Jurkat, Clone E6-1 (cell line): ENCODE results near the gene ETS1.

Experiments used
- DNase-seq: peaks from one replicate; pipeline ENCODE4 v3.0.0-alpha.2; 2011; ENCODE audit warnings: low read depth, low spot score
- H3K4me3 ChIP-seq: 2 replicates; pipeline ENCODE4 v1.5.1; 2011; ENCODE audit warnings: mild to moderate bottlenecking, low read length, control low read depth, moderate library complexity

The ETS1 gene

GRCh38 chr11:128620309-128621100, 33.1 kb upstream of the ETS1 start:
- DNase-seq: no peak
- H3K4me3 ChIP-seq: no peak overlapping the region

- DNase-seq: no peak
- H3K4me3 ChIP-seq: no peak overlapping the region
Measured at GRCh38 chr11:128619540-128620308, 32.4 kb upstream of the ETS1 start.

DNA sequence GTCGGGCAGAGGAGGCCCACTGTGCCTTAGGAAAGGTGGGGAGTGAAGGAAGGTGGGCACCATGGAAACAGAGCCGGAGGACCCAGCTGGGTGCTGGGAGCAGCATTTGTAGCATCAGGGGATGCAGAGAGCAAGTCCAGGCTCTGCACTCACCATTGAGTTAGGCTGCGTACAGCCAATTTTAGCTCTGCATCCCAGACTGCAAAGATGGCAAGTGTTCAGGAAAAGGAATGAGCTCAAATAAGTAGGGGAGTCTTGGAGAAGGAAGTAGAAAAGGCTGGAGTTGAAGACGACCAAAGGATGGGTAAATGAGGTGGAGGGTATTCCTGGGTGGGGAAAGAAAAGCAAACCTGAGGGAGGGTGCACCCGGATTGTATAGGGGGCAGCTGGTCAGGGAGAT, 31.6 kb upstream of the ETS1 start:
- no peak overlapping the region for H3K4me3 ChIP-seq
- DNase-seq: no peak

- no peak overlapping the region for H3K4me3 ChIP-seq
- no peak for DNase-seq
Measured at GRCh38 chr11:128618603-128619002, 31.2 kb upstream of the ETS1 start.

DNA sequence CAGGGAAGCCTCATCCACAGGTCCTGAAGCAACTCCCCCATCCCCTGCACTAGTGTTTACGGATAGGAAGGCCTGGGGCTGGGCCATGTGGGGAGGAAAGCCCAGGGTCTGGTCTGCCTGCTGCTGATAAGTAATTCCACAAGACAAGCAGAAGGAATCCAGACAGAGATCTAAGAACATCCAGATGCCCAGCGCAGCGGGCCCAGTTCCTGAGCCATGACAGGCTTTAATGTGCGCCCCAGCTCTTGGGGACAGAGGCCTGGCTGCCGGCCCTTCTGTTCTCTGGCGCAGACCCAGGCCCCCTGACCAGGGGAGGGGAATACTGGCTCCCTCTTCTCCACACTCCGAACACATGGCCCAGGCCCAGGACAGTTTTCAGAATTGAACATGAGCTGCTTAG, 28.8 kb upstream of the ETS1 start:
- DNase-seq: no peak
- H3K4me3 ChIP-seq: no peak overlapping the region

- DNase-seq: no peak
Measured at GRCh38 chr11:128615612-128616011, 28.3 kb upstream of the ETS1 start.

DNA sequence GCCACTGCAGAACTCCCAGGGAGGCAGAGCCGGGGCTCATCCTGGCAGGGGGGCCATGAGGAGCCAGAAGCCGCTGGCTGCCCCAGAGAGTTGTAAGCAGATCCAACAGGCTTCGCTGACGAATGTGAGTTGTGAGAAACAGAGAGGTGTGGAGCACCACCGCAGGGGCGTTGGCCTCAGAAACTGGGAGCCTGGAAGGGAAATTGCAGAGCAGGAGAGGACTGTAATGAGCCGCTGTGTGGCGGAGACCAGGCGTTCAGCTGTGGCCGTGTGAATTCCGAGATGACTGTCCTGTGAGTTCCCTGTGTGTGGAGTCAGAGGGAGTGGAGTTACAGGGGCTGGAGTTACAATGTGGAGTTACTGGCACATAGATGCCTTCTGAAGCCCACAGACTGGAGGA, 27.7 kb upstream of the ETS1 start:
- H3K4me3 ChIP-seq: no peak overlapping the region
- DNase-seq: no peak

More at GRCh38 chr11:128615612-128616011, 28.3 kb upstream of the ETS1 start:
- no peak overlapping the region for H3K4me3 ChIP-seq

DNA sequence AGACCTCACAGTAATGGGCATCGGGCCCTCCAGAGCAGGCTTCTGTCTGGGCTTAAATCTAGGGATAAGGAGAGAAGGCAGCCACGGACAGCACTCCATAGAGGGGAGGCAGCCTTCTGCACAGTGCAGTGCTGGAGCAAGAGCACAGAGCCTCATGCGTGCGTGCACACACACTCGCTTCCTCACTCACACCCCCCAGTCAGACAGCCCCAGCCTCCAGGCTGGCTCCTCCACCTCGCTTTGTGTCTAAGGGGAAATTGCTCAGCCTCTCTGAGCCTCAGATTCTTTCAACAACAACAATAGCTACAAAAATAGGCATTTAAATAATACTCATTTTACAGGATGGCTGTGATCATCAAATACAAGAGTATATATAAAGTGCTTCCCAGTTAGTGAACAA, 26.7 kb upstream of the ETS1 start:
- H3K4me3 ChIP-seq: no peak overlapping the region

DNA sequence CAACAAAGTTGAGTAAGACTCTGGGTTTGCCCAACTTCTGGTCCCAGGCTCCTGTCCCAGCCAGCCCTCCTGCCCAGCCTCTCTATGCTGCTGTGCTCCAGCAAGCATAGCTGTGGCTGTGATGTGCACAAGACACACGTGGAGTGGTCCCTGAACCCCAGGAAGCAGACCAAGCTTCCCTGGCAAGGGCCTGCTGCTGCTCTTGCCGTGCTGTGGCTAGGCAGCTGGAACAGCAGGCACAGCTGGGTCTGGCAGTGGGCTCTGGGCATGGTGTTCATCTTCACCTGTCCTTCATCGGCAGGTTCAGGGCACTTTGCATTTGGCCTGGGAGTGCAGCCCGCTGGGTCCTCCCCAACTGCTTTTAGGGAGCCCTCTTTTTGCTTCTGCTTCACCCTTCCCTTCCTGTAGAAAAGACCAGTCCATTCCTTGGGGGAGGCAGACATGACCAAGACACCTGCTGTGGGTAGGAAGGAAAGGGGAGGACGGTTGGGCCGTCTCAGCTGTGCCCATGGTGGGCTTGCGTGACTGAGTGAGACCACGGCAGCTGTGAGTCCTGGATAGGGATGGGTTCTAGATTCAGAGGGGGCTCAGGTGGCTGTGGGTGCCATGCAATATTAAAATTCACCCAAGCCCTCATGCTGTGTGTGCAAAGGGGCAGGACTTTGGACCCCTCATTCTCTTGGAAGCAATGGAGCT, 26.1 kb upstream of the ETS1 start:
- no peak for DNase-seq
- no peak overlapping the region for H3K4me3 ChIP-seq

More for the DNA sequence above, 26.7 kb upstream of the ETS1 start:
- DNase-seq: no peak

GRCh38 chr11:128610721-128611617, 23.6 kb upstream of the ETS1 start:
- H3K4me3 ChIP-seq: peak overlapping the region; percentile 26
- DNase-seq: peak; percentile 98

DNA sequence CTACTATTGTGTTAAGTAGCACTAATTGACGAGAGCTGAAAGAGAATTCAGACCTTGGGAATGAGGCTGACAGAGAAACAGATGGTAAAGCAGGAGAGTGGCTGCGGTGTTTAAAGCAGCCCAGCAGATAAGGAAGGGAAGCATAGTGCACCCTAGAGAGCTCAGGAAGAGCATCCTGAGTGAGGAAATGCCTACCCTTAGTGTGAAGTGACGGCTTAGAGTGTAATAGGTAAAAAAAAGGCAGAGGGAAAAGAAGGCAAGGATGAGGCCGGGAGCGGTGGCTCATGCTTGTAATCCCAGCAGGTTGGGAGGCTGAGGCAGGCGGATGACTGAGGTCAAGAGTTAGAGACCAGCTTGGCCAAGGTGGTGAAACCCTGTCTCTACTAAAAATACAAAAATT, 22.4 kb upstream of the ETS1 start:
- H3K4me3 ChIP-seq: no peak overlapping the region
- DNase-seq: no peak

DNA sequence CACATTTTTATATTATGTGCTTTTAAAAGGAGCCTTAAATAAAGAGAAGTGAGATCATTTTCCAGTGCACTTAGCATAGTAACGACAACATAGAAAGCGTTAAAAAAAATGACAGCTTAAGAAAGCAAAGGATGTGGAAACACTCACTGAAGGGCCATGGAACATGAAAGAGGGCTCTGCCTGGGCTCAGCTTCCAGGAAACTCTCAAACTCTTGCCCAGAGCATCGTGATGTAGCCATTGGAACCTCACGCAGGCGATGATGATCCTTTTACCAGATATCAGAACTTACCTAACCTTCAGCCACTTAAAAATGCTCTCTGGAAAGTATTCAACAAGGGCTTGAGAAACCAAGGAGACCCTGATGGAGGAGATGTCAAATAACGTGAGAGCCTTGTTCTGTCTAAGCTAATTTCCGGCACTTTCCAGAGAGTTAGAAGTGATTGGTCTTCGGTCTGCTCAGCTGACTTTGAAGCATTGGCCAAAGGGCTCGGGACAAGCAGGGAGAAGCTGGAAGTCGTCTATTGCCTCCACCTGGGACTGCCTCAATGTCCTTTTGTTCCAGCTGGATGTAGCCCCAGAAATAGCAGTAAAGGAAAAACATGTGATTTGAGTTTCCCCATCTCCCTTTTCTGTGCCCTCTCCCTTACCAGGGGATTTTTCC, 21.5 kb upstream of the ETS1 start:
- DNase-seq: peak; percentile 67
- no peak overlapping the region for H3K4me3 ChIP-seq

- no peak overlapping the region for H3K4me3 ChIP-seq
- no peak for DNase-seq
Measured at GRCh38 chr11:128607819-128608218, 20.5 kb upstream of the ETS1 start.

DNA sequence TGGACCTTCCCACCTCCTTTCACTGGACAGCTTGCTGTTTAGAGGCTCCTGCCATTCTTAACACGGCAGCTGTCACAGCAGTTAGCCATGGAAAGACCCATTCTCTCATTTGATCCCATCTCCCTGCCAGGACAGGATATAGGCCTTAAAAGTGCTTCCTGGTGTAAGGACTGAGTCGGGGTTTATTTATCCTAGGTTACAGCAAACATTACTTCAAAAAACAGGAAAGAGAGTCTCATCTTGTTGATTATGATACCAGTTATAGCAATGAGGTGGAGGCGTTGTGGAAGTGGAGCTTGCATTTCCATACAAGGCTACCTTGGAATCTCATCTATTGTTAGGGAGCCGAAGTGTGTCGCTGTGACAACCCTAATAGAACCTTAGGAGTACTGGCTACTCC, 17.4 kb upstream of the ETS1 start:
- H3K4me3 ChIP-seq: no peak overlapping the region
- no peak for DNase-seq

- H3K4me3 ChIP-seq: no peak overlapping the region
- no peak for DNase-seq
Measured at GRCh38 chr11:128603752-128604414, 16.5 kb upstream of the ETS1 start.

GRCh38 chr11:128603003-128603696, 15.8 kb upstream of the ETS1 start:
- DNase-seq: no peak
- H3K4me3 ChIP-seq: no peak overlapping the region

- DNase-seq: no peak
- no peak overlapping the region for H3K4me3 ChIP-seq
Measured at GRCh38 chr11:128599729-128600128, 12.4 kb upstream of the ETS1 start.
